NT2/D1 (cell line): Measurements from ENCODE around the gene ZBTB20.

Experiments used
- SUZ12 ChIP-seq: IDR thresholded peaks from 2 replicates; pipeline ENCODE4 v1.6.1; 2011; ENCODE audit not compliant: insufficient read length, insufficient read depth; ENCODE audit errors: extremely low read depth
- YY1 ChIP-seq: IDR thresholded peaks from 2 replicates; pipeline ENCODE4 v1.6.1; 2011; ENCODE audit not compliant: insufficient read length, insufficient read depth
- ZNF274 ChIP-seq: IDR thresholded peaks from 2 replicates; pipeline ENCODE4 v1.6.1; 2011; ENCODE audit warnings: mild to moderate bottlenecking, low read depth, low read length

DNA sequence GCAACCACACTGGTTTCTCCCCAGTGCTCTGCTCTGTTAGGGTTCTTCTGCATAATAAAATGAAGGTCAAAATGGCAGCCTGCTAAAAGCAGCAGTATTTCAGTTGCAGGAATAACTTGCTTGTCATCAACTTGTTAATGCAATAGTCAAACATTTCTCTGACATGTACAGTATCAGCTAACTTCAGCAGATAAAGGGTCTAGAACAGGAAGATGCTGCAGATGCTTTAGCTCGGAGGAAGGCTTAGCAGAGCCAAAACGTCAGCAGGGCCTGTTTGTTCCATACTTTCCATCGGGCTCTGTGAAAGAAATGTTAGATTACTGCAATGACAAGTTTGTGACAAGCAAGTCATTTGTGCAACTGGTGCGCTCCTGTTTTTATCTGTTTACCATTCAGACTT is 561.4 kb downstream of the ZBTB20 start:
- TF ChIP-seq SUZ12 (no peak), YY1 (no peak), ZNF274 (no peak)
